ENCODE measurements around the gene ARHGAP30. TPM values are rescaled to one million over a fixed set of nuclear protein-coding genes. Genes with fewer than 3 reads are reported as not detected.

The ARHGAP30 gene
- total RNA-seq, 1 experiment from 2014 or later = not detected

- in situ Hi-C loops (cut with HindIII; ENCODE audit: low pct_unique_long_range_greater_than_20kb, low sequenced_read_pairs) = no loop called here
Observed at GRCh38 chr1:161091796-161092507, 22.3 kb upstream of the ARHGAP30 start.

DNA sequence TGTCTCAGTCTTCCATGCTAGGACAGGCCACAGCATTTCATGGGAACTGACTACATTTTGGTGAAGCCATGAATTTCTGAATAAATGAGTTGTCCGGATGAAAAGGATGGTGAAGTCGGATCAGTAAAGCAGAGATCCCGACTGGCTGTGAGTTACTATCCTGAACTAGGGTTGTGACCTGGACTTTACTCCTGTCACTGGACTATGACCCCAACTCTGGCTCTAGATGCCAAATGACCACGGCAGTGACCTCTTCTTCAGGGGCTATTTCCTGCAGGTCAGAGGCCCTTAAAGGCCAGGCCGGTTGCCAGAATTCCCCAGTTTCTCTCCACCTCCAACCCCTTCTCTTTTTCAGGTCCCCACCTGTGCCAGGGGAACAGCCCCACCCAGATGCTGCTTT, 21.4 kb upstream of the ARHGAP30 start:
- in situ Hi-C loops (cut with HindIII; ENCODE audit: low pct_unique_long_range_greater_than_20kb, low sequenced_read_pairs) = no loop called here
- DNase-seq (ENCODE audit: low read depth, low spot score) = no peak

More at GRCh38 chr1:161091796-161092507, 22.3 kb upstream of the ARHGAP30 start:
- no peak for DNase-seq (ENCODE audit: low read depth, low spot score)

GRCh38 chr1:161090617-161091016, 20.9 kb upstream of the ARHGAP30 start:
- in situ Hi-C loops (cut with HindIII; ENCODE audit: low pct_unique_long_range_greater_than_20kb, low sequenced_read_pairs) = no loop called here
- no peak for DNase-seq (ENCODE audit: low read depth, low spot score)

GRCh38 chr1:161089938-161090337, 20.2 kb upstream of the ARHGAP30 start:
- in situ Hi-C loops (cut with HindIII; ENCODE audit: low pct_unique_long_range_greater_than_20kb, low sequenced_read_pairs) = no loop called here

DNA sequence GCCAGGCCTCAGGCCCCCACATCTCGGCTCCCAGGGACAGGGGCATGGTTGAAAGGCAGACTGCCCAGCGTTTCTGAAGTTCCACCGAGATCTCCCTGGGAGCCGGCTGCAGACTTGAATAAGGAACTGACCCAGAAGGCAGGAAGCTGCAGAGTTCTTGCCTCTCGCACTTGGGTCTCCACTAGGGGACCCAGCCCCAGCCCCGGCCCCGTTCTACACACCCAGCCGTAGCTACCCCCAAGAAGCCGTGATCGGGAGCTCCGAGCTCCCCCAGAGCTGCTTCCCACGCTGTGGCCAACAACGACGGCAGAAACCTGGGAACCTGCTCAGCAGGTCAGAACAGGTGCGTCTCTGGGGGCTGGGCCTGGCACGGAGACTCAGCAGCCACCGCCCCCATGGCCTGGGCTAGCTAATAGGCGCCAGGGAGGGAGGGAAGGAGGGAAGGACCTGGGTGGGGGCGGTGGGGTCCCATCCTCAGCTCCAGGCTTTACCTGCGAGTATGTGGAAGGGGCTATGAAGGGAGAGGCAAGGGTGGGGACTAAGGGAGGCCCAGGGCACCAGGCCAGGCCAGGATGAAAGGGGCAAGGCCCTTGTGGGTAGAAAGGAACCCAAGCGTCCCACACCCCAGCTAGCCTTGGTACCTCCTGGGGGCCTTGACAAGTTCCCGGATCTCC, 19.7 kb upstream of the ARHGAP30 start, which contains the start of gene NECTIN4:
TSS of gene NECTIN4 (minus strand) at position 308 of the 674 bp plus-strand sequence. CDS start at position 46, 262 bp downstream.
- in situ Hi-C loops (cut with HindIII; ENCODE audit: low pct_unique_long_range_greater_than_20kb, low sequenced_read_pairs) = no loop called here
- DNase-seq (ENCODE audit: low read depth, low spot score) = no peak

More at GRCh38 chr1:161089938-161090337, 20.2 kb upstream of the ARHGAP30 start:
- no peak for DNase-seq (ENCODE audit: low read depth, low spot score)

DNA sequence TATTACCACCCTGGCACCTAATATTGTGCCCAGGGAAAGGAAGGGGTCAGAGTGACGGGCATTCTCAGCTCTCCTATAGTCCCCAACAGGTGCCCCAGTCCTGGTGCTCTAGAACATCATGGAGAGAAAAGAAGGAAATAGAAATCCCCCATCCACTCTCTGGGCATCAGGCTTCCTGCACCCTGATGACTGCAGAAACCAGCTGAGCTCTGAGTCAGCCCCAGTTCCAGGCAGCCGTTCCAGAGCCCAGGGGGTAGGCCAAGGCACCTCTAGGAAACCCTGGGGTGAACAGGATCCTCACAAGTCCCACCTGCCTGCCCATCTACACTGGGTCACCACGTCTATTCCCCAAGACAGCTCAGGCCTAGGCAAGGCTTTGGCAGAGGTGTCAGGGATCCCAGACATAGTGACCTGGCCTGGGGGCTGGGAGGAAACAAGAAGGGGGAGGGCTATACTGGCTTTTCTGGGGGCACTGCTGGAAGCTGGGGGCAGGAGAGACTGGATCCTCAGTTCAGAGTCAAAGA, 19.0 kb upstream of the ARHGAP30 start:
- in situ Hi-C loops (cut with HindIII; ENCODE audit: low pct_unique_long_range_greater_than_20kb, low sequenced_read_pairs) = no loop called here
- DNase-seq (ENCODE audit: low read depth, low spot score) = no peak

DNA sequence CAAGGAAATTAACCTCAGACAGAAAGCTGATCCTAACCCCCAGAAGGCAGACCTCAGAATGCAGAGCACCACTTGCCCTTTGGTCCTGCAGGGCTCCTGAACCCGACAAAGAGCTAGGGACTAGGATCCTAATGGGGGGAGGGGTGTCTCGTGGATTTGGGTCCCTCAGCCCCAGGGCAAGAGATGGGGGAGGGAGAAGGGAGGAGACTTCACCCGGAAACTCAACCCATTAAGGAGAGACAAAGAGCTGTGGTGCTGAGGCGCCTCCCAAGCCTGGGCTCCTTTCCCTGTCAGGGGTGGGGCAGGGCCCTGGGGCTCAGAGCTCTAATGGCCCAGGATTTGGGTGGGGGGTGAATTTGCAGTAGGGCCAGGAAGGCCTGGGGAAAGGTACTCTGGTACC, 16.8 kb upstream of the ARHGAP30 start:
- in situ Hi-C loops (cut with HindIII; ENCODE audit: low pct_unique_long_range_greater_than_20kb, low sequenced_read_pairs) = no loop called here
- DNase-seq (ENCODE audit: low read depth, low spot score) = no peak

- in situ Hi-C loops (cut with HindIII; ENCODE audit: low pct_unique_long_range_greater_than_20kb, low sequenced_read_pairs) = no loop called here
- no peak for DNase-seq (ENCODE audit: low read depth, low spot score)
Observed at GRCh38 chr1:161085165-161085564, 15.5 kb upstream of the ARHGAP30 start.

DNA sequence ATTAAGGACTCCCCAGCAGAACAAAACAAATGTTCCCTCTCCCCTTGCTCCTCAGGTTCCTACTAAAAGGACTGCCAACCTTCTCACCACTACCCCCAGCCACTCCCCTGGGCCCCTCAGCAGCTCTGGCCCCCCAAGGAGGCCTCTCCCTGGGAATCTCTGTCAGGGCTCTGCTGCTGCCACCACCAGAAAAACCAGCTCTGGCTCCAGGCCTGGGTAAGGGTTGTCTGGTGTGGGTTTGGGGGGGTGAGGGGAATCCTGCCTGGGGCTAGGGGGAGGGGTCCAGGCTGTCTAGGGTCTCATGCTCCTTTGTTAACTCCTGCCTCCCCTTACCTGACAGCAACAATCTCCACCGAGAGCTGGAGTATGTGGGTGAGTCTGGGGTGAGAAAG, 14.9 kb upstream of the ARHGAP30 start:
- in situ Hi-C loops (cut with HindIII; ENCODE audit: low pct_unique_long_range_greater_than_20kb, low sequenced_read_pairs) = no loop called here
- DNase-seq (ENCODE audit: low read depth, low spot score) = no peak

DNA sequence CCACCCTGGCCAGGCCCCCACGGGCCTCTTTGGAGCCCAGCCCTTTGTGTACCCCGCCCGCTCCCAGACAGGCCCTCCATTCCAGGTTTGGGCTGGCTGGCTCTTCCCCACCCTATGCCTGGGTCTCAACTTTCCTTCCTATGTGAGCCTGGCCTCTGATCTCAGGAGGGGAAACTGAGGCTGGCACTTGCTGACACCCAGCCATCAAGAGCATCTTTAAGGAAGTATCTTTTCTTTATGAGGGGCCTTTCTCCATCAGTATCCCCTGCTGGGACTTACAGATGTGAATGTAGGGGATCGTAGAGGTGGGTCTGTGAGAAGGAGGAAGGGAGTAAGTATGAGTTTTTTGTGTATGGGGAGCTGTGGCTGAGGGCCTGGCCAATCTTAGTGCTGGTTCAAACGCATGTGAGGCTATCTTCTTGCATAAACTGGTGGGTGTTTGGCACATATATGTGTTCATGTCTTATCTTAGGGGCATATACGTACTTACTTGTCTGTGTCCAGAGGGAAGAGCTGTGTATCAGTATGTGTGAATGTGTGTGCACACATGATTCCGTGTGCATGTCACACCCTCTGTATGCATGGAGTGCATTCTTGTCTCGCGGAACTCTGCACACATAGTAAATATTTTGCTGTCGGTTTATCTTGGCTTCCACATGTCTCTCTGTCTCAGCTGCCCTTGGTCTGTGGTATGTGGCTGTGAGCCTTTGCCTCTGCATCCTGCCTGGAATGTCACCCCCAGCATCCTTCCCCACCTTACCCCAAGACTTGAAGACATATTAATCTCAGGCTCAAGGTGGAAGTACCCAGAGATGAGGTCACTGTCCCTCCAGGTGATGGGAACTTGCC, 14.3 kb upstream of the ARHGAP30 start:
- no peak for DNase-seq (ENCODE audit: low read depth, low spot score)
- in situ Hi-C loops (cut with HindIII; ENCODE audit: low pct_unique_long_range_greater_than_20kb, low sequenced_read_pairs) = no loop called here

DNA sequence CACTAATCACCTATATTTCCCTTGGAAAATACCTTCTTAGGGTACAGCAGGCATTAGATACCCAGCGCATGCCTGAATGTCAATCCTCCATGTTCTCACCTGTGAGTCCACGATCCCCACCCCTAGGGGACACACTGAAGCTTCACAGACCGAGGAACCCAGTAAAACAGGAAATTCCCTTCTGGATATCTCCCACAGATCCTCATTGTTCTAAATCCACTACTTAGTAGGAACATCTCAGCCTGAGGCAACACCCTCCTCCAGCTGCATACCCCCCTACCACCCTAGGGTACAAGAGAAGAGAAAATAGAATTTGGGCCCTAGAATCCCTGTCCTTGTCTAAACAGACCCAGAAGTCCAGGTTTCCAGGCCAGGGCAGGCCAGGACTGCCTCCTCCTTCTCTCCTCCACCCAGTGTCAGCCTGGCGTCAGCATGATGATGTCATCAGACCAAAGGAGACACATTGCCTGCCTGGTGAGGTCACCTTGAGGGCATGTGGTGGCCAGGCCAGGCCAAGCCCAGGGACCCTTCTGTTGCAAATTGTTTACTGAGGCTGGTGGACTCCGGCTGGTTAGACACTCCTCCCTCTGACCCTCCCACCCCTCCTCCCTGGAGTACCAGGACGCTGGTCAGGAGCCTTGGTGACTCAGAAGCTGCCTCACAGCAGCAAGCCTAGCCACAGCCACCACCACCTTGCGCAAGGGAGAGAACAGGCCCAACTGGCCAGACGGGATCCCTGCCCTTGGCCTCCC, 13.5 kb upstream of the ARHGAP30 start:
- peak; percentile 46 for DNase-seq (ENCODE audit: low read depth, low spot score)
- in situ Hi-C loops (cut with HindIII; ENCODE audit: low pct_unique_long_range_greater_than_20kb, low sequenced_read_pairs) = no loop called here

DNA sequence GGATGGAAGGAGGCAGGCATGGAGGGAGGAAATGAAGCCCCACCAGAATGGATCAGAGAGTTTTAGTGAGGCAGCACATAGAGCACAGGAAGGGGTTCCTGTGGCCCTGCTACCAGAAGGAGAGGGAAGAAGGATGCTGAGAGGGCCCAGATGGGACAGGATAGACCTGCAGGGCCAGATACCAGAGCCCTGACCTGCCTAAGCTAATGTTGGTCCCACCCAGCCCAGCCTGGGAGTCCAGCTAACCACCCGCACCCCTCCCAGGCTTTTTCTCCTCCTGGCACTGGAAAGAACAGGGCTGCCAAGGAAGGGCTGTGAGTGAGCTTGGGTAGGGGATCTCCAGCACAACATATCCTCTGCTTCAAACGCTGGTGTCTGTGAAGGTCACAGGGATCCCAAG, 12.8 kb upstream of the ARHGAP30 start:
- in situ Hi-C loops (cut with HindIII; ENCODE audit: low pct_unique_long_range_greater_than_20kb, low sequenced_read_pairs) = no loop called here

GRCh38 chr1:161081519-161081918, 11.8 kb upstream of the ARHGAP30 start:
- in situ Hi-C loops (cut with HindIII; ENCODE audit: low pct_unique_long_range_greater_than_20kb, low sequenced_read_pairs) = no loop called here
- DNase-seq (ENCODE audit: low read depth, low spot score) = no peak

More for the DNA sequence above, 12.8 kb upstream of the ARHGAP30 start:
- DNase-seq (ENCODE audit: low read depth, low spot score) = no peak

- no peak for DNase-seq (ENCODE audit: low read depth, low spot score)
- in situ Hi-C loops (cut with HindIII; ENCODE audit: low pct_unique_long_range_greater_than_20kb, low sequenced_read_pairs) = no loop called here
Observed at GRCh38 chr1:161080441-161081405, 11.0 kb upstream of the ARHGAP30 start.

- in situ Hi-C loops (cut with HindIII; ENCODE audit: low pct_unique_long_range_greater_than_20kb, low sequenced_read_pairs) = no loop called here
- DNase-seq (ENCODE audit: low read depth, low spot score) = no peak
Observed at GRCh38 chr1:161079436-161080110, 9.9 kb upstream of the ARHGAP30 start.

- in situ Hi-C loops (cut with HindIII; ENCODE audit: low pct_unique_long_range_greater_than_20kb, low sequenced_read_pairs) = no loop called here
- no peak for DNase-seq (ENCODE audit: low read depth, low spot score)
Observed at GRCh38 chr1:161077426-161077825, 7.7 kb upstream of the ARHGAP30 start.
